CD4-positive, CD25-positive, alpha-beta regulatory T cell (primary cell): ENCODE results near the gene COL4A2. TPM values are rescaled to one million over a fixed set of nuclear protein-coding genes. Genes with fewer than 3 reads are reported as not detected.

ENCODE experiments used
- ATAC-seq, 2 donors: fragments of 150-1000 bp; cut with Tn5 transposase; one replicate each; pipeline ENCODE4 v1.10.0; 2021; ENCODE audit warnings: low read depth in 2 of 2, moderate number of reproducible peaks in 2 of 2, moderate library complexity in 1 of 2
- DNase-seq, 3 donors: peaks; one replicate each; pipeline versions ENCODE4 v3.0.0 to v3.0.0-alpha.2; 2012 to 2022; ENCODE audit warnings: mixed read lengths in 1 of 3
- H3K27ac ChIP-seq: one replicate; pipeline ENCODE4 v1.7.0; 2013; ENCODE audit warnings: mild to moderate bottlenecking, low read length; ENCODE audit not compliant: insufficient read depth, poor library complexity, severe bottlenecking
- H3K27me3 ChIP-seq: one replicate; pipeline ENCODE4 v1.7.0; 2013; ENCODE audit warnings: low read length; ENCODE audit not compliant: control insufficient read depth, insufficient read depth
- H3K36me3 ChIP-seq: one replicate; pipeline ENCODE4 v1.7.0; 2013; ENCODE audit warnings: mild to moderate bottlenecking, low read length, moderate library complexity; ENCODE audit not compliant: control insufficient read depth, insufficient read depth
- H3K4me1 ChIP-seq: 2 replicates; pipeline ENCODE4 v1.7.0; 2013; ENCODE audit warnings: mild to moderate bottlenecking, low read length; ENCODE audit not compliant: insufficient read depth, control insufficient read depth, poor library complexity, severe bottlenecking
- H3K4me3 ChIP-seq: one replicate; pipeline ENCODE4 v1.7.0; 2013; ENCODE audit warnings: low read depth, mild to moderate bottlenecking, low read length, moderate library complexity
- H3K9me3 ChIP-seq, 2 experiments: 1 replicate in 1 of 2; 2 replicates in 1 of 2; pipeline ENCODE4 v1.7.0; 2013; ENCODE audit warnings: low read length in 2 of 2, mild to moderate bottlenecking in 1 of 2, moderate library complexity in 1 of 2; ENCODE audit not compliant: control insufficient read depth in 2 of 2
- H3K27ac Mint-ChIP-seq, 3 donors: one replicate each; pipeline ENCODE4 v1.8.0; 2020 to 2022; ENCODE audit warnings: mild to moderate bottlenecking in 3 of 3, mixed read lengths in 3 of 3, moderate library complexity in 2 of 3
- H3K27me3 Mint-ChIP-seq: one replicate; pipeline ENCODE4 v1.8.0; 2022; ENCODE audit warnings: mild to moderate bottlenecking, mixed read lengths
- H3K36me3 Mint-ChIP-seq: one replicate; pipeline ENCODE4 v1.8.0; 2020; ENCODE audit warnings: mixed read lengths
- H3K4me1 Mint-ChIP-seq, 4 donors: one replicate each; pipeline ENCODE4 v1.8.0; 2020 to 2022; ENCODE audit warnings: mixed read lengths in 4 of 4, mild to moderate bottlenecking in 1 of 4
- H3K4me3 Mint-ChIP-seq, 4 donors: one replicate each; pipeline ENCODE4 v1.8.0; 2020 to 2022; ENCODE audit warnings: mild to moderate bottlenecking in 4 of 4, mixed read lengths in 4 of 4, moderate library complexity in 3 of 4
- H3K9me3 Mint-ChIP-seq, 7 donors: one replicate each; pipeline ENCODE4 v1.8.0; 2020 to 2022; ENCODE audit warnings: mixed read lengths in 7 of 7, mild to moderate bottlenecking in 3 of 7, moderate library complexity in 2 of 7
- polyA plus RNA-seq, 4 donors: library from polyadenylated mRNA; unstranded; fragments of 300-500 nt; fragmentation: Illumina TruSeq; gene quantifications; one replicate each; pipeline ENCODE4 v1.2.3, GENCODE V29; 2021
- total RNA-seq: library from RNA; stranded (reverse); gene quantifications from one replicate; pipeline ENCODE4 v1.2.3, GENCODE V29; 2022

Gene COL4A2
- total and polyA plus RNA-seq, 5 donors from 2014 or later: not detected

DNA sequence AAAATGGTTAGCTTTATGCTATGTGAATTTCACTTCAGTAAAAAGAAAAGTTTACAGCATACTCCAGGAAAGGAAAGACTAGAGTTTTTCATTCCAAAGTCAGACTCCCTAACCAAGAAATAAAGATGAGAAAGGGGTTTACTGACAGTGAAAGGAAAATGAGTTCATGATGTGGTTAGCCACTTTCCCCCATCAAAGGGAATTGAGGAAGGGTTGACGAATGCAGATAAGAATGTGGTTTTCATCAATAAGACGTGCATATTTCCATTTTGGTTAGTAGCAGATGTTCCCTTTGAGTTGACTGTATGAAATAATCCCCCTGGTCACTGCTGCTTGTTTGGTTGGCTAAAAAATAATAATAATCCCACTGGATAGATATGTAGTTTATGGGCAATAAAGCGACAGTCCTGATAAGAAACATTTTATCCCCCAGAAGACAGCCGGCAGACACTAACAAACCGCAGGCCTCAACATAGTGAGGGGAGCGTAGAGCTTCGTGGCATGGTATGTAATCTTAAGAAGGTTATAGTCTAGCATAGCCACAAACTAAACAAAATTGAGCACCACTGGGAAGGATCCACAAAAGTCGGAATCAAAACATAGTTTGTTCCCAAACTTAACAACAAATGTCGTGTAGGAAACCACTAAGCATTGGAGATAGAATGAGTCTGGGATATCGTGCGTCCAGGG, 114.8 kb downstream of the COL4A2 start:
- ATAC-seq (no peak), DNase-seq (peak in 1 of 3 donors; percentile 4)
- H3K27ac Mint-ChIP-seq: no peak overlapping the region
- peaks cover 0 to 9% (median 0%) of the 10 kb centered on the region in 7 donors for H3K9me3 Mint-ChIP-seq
- H3K27me3 Mint-ChIP-seq: peaks cover 61% of the 10 kb centered on the region
- H3K36me3 Mint-ChIP-seq: no peaks in the 10 kb centered on the region
- H3K4me1 ChIP-seq: no peaks in the 10 kb centered on the region
- H3K4me1 Mint-ChIP-seq: peaks cover 0 to 12% (median 6%) of the 10 kb centered on the region in 4 donors
- H3K9me3 ChIP-seq: no peaks in the 10 kb centered on the region
- H3K27me3 ChIP-seq: peaks cover 14% of the 10 kb centered on the region
- no peak overlapping the region for H3K4me3 ChIP-seq
- no peak overlapping the region for H3K27ac ChIP-seq
- H3K36me3 ChIP-seq: no peaks in the 10 kb centered on the region
- no peak overlapping the region for H3K4me3 Mint-ChIP-seq

DNA sequence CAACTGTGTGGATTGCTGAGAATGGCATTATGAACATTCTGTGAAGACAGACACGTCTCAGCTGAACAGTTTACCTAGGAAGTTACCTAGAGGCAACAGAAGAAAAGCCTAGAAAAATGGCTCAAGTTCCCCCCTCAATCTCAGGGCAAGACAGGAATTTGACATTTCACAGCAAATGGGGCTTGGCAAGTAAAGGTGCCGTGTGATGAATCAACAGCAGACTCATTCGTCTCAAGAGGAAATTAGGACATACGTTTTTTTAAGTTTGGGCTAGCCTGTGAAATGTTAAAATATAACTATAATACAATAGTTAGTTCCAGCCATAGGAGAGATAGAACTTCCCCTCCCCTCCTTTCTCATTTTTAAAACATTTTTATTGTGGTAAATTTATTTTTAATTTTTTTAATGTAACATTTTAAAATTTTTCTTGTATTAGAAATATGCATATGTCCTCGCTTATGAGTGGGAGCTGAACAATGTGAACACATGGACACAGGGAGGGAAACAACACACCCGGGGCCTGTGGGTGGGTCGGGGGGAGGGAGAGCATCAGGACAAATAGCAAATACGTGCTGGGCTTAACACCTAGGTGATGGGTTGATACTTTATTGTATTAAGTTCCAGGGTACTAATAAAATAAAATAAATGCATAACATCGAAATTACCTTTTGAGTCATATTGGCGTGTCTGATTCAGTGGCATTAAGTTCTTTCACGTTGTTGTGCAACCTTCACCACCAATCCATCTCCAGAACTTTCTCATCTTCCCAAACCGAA, 116.0 kb downstream of the COL4A2 start:
- Mint-ChIP-seq H3K27ac (no peak overlapping the region), H3K4me3 (no peak overlapping the region), H3K36me3 (no peaks in the 10 kb centered on the region), H3K4me1 (peaks cover 0 to 12% (median 6%) of the 10 kb centered on the region in 4 donors), H3K27me3 (peaks cover 55% of the 10 kb centered on the region), H3K9me3 (peaks cover 0 to 9% (median 0%) of the 10 kb centered on the region in 7 donors)
- Histone ChIP-seq H3K36me3 (no peaks in the 10 kb centered on the region), H3K27me3 (peaks cover 15% of the 10 kb centered on the region), H3K4me1 (no peaks in the 10 kb centered on the region), H3K9me3 (no peaks in the 10 kb centered on the region), H3K4me3 (no peak overlapping the region), H3K27ac (no peak overlapping the region)
- ATAC-seq (no peak), DNase-seq (no peak)

- ATAC-seq: no peak
- no peaks in the 10 kb centered on the region for H3K36me3 Mint-ChIP-seq
- peaks cover 15% of the 10 kb centered on the region for H3K27me3 ChIP-seq
- H3K4me3 ChIP-seq: no peak overlapping the region
- H3K36me3 ChIP-seq: no peaks in the 10 kb centered on the region
- peaks cover 0 to 12% (median 6%) of the 10 kb centered on the region in 4 donors for H3K4me1 Mint-ChIP-seq
- no peak overlapping the region for H3K4me3 Mint-ChIP-seq
- H3K27me3 Mint-ChIP-seq: peaks cover 48% of the 10 kb centered on the region
- no peak overlapping the region for H3K27ac ChIP-seq
- no peak overlapping the region for H3K27ac Mint-ChIP-seq
- peaks cover 0 to 9% (median 0%) of the 10 kb centered on the region in 7 donors for H3K9me3 Mint-ChIP-seq
- DNase-seq: no peak
- no peaks in the 10 kb centered on the region for H3K4me1 ChIP-seq
- no peaks in the 10 kb centered on the region for H3K9me3 ChIP-seq
Observed at GRCh38 chr13:110423689-110424302, 116.7 kb downstream of the COL4A2 start.

DNA sequence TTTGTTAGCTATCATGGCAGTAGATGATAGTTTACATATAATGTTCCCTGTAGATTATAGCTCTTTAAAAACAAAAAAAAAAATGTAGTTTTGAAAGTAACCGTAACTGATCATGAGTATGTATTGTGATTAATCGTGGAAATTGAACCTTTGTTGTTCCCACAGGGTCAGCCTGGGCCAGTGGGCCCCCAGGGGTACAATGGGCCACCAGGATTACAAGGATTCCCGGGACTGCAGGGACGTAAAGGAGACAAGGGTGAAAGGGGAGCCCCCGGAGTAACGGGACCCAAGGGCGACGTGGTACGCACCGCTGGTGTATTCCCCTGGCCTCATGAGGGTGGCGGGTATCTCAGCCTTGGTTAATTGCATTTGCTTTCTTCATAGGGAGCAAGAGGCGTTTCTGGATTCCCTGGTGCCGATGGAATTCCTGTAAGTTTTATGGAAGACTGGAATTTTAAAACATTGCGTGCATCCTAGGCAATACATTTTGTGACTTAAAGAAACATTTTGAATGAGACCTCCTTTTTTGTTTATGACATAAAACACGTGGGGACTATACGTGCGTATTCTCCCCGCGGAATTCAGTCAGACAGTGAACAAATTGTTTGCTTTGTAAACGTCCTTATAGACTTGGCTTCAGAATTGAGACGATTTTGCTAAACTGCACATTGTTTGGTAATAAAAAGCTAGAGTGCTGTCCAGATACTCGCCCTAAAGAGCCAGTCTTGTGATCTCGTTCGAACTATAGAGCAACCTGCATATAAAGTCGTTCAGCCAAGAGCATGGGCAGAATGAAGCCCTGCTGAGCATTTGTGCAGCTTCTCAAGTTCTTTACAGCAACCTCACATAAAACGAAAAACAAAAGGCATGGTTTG, 117.7 kb downstream of the COL4A2 start:
- Mint-ChIP-seq H3K27me3 (peaks cover 44% of the 10 kb centered on the region), H3K27ac (no peak overlapping the region), H3K36me3 (no peaks in the 10 kb centered on the region), H3K4me3 (no peak overlapping the region), H3K4me1 (peaks cover 0 to 12% (median 6%) of the 10 kb centered on the region in 4 donors), H3K9me3 (peaks cover 0 to 9% (median 0%) of the 10 kb centered on the region in 7 donors)
- no peaks in the 10 kb centered on the region for H3K36me3 ChIP-seq
- H3K9me3 ChIP-seq: no peaks in the 10 kb centered on the region
- H3K27ac ChIP-seq: no peak overlapping the region
- no peak overlapping the region for H3K4me3 ChIP-seq
- no peaks in the 10 kb centered on the region for H3K4me1 ChIP-seq
- H3K27me3 ChIP-seq: peaks cover 15% of the 10 kb centered on the region
- no peak for ATAC-seq
- no peak for DNase-seq

DNA sequence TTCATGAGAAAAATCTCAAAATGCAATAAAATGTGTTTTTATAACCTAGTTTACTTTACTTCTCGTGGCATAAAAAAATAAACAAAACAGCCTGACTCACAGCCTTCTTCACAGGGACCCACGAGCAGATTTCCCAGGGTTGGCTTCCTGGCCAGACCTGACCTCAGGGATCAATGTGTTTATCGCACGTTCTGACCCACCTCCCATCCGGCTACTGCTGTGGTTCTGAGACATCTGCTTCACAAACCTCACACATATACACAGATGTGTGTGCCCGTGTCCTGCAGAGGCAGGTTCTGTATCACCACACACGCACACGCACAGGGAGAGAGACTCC, 118.3 kb downstream of the COL4A2 start:
- H3K9me3 Mint-ChIP-seq: peaks cover 0 to 9% (median 0%) of the 10 kb centered on the region in 7 donors
- ATAC-seq: no peak
- H3K9me3 ChIP-seq: no peaks in the 10 kb centered on the region
- H3K36me3 Mint-ChIP-seq: no peaks in the 10 kb centered on the region
- H3K27me3 Mint-ChIP-seq: peaks cover 42% of the 10 kb centered on the region
- H3K27me3 ChIP-seq: peaks cover 15% of the 10 kb centered on the region
- H3K4me1 ChIP-seq: no peaks in the 10 kb centered on the region
- H3K36me3 ChIP-seq: no peaks in the 10 kb centered on the region
- no peak overlapping the region for H3K4me3 Mint-ChIP-seq
- H3K27ac Mint-ChIP-seq: no peak overlapping the region
- H3K4me3 ChIP-seq: no peak overlapping the region
- no peak overlapping the region for H3K27ac ChIP-seq
- H3K4me1 Mint-ChIP-seq: peaks cover 0 to 12% (median 6%) of the 10 kb centered on the region in 4 donors
- no peak for DNase-seq

DNA sequence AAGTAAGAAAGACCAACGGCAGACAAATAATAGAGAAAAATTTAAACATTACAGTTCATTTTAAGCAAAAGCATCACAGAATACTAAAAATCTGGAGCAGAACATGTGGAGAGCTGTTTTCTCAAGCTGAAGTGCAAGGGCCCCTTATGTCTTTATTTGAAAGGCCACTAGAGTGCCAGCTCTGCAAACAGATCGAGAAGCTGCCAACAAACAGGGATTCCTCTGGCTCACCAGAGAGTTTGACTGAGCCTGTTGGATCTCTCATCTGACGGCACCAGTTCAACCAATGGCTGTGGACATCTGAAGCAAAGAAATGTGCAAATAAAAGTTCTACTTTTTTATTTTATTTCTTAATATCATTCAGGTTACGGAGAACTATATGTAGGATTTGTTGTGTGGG, 119.7 kb downstream of the COL4A2 start:
- Mint-ChIP-seq H3K27me3 (peaks cover 30% of the 10 kb centered on the region), H3K9me3 (peaks cover 0 to 6% (median 0%) of the 10 kb centered on the region in 7 donors), H3K36me3 (no peaks in the 10 kb centered on the region), H3K4me1 (peaks cover 0 to 6% (median 2%) of the 10 kb centered on the region in 4 donors), H3K27ac (peak overlapping the region in 1 of 3 donors; percentile 26), H3K4me3 (no peak overlapping the region)
- peaks cover 6% of the 10 kb centered on the region for H3K27me3 ChIP-seq
- H3K4me3 ChIP-seq: no peak overlapping the region
- DNase-seq: no peak
- H3K27ac ChIP-seq: no peak overlapping the region
- ATAC-seq: no peak
- H3K36me3 ChIP-seq: no peaks in the 10 kb centered on the region
- H3K4me1 ChIP-seq: no peaks in the 10 kb centered on the region
- H3K9me3 ChIP-seq: no peaks in the 10 kb centered on the region

GRCh38 chr13:110428313-110428712, 121.2 kb downstream of the COL4A2 start:
- Mint-ChIP-seq H3K27ac (no peak overlapping the region), H3K4me3 (no peak overlapping the region), H3K9me3 (peaks cover 0 to 3% (median 0%) of the 10 kb centered on the region in 7 donors), H3K36me3 (no peaks in the 10 kb centered on the region), H3K4me1 (no peaks in the 10 kb centered on the region), H3K27me3 (peaks cover 21% of the 10 kb centered on the region)
- no peaks in the 10 kb centered on the region for H3K9me3 ChIP-seq
- no peaks in the 10 kb centered on the region for H3K36me3 ChIP-seq
- ATAC-seq (no peak), DNase-seq (no peak)
- peaks cover 1% of the 10 kb centered on the region for H3K27me3 ChIP-seq
- no peak overlapping the region for H3K4me3 ChIP-seq
- H3K27ac ChIP-seq: no peak overlapping the region
- no peaks in the 10 kb centered on the region for H3K4me1 ChIP-seq
